Peyer's patch (tissue), 4 donors: Measurements from ENCODE around the gene FSIP1. TPM values are rescaled to one million over a fixed set of nuclear protein-coding genes. Genes with fewer than 3 reads are reported as not detected.
A peak's percentile ranks its signal among the peaks of the same experiment; 100 is the strongest.

Experiments used
- DNase-seq, 3 donors: peaks; one replicate each; pipeline ENCODE4 v3.0.0-alpha.2; 2017 to 2019
- H3K27ac ChIP-seq, 4 donors: fragments of 200-600 bp; sonication (generic); one replicate each; pipeline ENCODE4 v1.5.1; 2016 to 2019
- H3K27me3 ChIP-seq, 2 donors: fragments of 200-600 bp; sonication (generic); one replicate each; pipeline ENCODE4 v1.5.1; 2019
- H3K36me3 ChIP-seq, 3 donors: fragments of 200-600 bp; sonication (generic); one replicate each; pipeline ENCODE4 v1.5.1; 2016 to 2019
- H3K4me1 ChIP-seq, 4 donors: fragments of 200-600 bp; sonication (generic); one replicate each; pipeline ENCODE4 v1.5.1; 2016 to 2019
- H3K4me3 ChIP-seq, 4 donors: fragments of 200-600 bp; sonication (generic); 1 replicate in 3 of 4; 2 replicates in 1 of 4; pipeline ENCODE4 v1.5.1; 2016 to 2019; ENCODE audit warnings: mild to moderate bottlenecking in 1 of 4
- H3K9me3 ChIP-seq, 4 donors: fragments of 200-600 bp; sonication (generic); one replicate each; pipeline ENCODE4 v1.5.1; 2016 to 2019; ENCODE audit warnings: mild to moderate bottlenecking in 1 of 4
- POLR2A ChIP-seq, 2 donors: fragments of 450-650 bp; IDR thresholded peaks; one replicate each; pipeline ENCODE4 v1.5.1; 2017; ENCODE audit warnings: antibody characterized with exemption in 2 of 2, mild to moderate bottlenecking in 2 of 2, moderate library complexity in 2 of 2
- total RNA-seq, 4 donors: library from RNA; depleted of rRNA; stranded (reverse); fragments of >200 nt; gene quantifications; one replicate each; pipeline ENCODE4 v1.1.0, GENCODE V29; 2016
- TF ChIP-seq, protein P1 (sequence below), 6 experiments: fragments of 450-650 bp in 4 of 6; fragments of 200-600 bp in 2 of 6; sonication (generic) in 1 of 6; IDR thresholded peaks; one replicate each; pipeline ENCODE4 v1.5.1; 2017 to 2019; ENCODE audit warnings: antibody characterized with exemption in 6 of 6, mild to moderate bottlenecking in 3 of 6, moderate library complexity in 1 of 6

FSIP1 gene
- total RNA-seq, 4 donors from 2014 or later = not detected

DNA sequence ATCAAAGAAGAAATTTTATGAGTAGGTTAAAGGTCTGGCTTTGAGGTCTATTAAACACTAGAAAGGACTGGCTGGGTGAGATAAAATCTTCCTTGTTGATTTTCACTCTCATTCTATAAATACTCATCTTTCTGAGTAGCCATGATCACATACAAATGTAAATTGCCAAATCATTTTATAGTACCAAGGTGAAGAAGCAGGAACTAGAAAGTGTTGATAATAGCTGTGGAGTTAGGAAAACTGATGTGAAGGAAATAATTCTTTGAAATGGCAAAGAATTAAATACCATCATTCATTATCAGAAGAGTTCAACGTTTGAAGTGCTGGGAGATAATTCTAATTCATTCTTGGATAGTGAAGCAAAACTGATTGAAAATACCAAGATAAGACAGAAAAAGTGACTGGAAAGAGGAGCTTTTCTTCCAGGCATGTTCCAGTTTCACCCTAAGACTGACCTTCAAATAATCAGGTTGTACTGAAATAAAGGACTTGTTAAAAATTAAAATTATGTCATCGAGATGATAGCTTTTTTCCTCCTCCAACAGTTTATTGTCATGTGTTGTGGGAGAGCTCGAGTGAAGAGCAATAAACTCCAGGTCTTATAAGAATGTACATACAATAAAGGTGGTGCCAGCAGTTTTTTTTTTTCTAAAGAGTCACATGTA, 184.3 kb downstream of the FSIP1 start:
- no peak for TF ChIP-seq POLR2A (IDR thresholded peaks at IDR 0.05)
- TF ChIP-seq, protein P1, sequence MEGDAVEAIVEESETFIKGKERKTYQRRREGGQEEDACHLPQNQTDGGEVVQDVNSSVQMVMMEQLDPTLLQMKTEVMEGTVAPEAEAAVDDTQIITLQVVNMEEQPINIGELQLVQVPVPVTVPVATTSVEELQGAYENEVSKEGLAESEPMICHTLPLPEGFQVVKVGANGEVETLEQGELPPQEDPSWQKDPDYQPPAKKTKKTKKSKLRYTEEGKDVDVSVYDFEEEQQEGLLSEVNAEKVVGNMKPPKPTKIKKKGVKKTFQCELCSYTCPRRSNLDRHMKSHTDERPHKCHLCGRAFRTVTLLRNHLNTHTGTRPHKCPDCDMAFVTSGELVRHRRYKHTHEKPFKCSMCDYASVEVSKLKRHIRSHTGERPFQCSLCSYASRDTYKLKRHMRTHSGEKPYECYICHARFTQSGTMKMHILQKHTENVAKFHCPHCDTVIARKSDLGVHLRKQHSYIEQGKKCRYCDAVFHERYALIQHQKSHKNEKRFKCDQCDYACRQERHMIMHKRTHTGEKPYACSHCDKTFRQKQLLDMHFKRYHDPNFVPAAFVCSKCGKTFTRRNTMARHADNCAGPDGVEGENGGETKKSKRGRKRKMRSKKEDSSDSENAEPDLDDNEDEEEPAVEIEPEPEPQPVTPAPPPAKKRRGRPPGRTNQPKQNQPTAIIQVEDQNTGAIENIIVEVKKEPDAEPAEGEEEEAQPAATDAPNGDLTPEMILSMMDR (IDR thresholded peaks at IDR 0.05) = no peak
- H3K4me1 ChIP-seq = peaks cover 0 to 21% (median 0%) of the 10 kb centered on the region in 4 donors
- H3K36me3 ChIP-seq = peaks cover 0 to 28% (median 0%) of the 10 kb centered on the region in 3 donors
- no peaks in the 10 kb centered on the region for H3K27me3 ChIP-seq
- no peaks in the 10 kb centered on the region for H3K9me3 ChIP-seq
- peak overlapping the region in 1 of 4 donors; percentile 38 for H3K27ac ChIP-seq
- H3K4me3 ChIP-seq = no peak overlapping the region
- DNase-seq = no peak

DNA sequence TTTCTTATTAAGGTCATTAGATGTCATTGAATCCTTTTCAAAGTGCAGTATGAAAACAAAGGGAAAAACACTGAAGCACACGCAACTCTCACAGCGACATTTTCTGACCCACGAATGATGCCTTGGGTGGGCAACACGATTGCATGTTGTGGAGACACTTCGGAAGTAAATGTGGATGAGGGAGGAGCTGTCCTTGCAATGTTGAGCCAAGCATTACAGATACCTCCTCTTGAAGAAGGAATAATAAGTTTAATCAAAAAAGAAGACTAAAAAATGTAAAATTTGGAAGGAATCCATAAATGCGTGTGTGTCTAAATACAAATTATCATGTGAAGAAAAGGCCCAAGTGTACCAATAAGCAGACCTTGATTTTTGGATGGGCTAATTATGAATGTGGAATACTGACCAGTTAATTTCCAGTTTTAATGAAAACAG, 184.9 kb downstream of the FSIP1 start:
- Histone ChIP-seq H3K4me1 (peaks cover 0 to 21% (median 0%) of the 10 kb centered on the region in 4 donors), H3K4me3 (no peak overlapping the region), H3K36me3 (peaks cover 0 to 34% (median 0%) of the 10 kb centered on the region in 3 donors), H3K27ac (no peak overlapping the region), H3K27me3 (no peaks in the 10 kb centered on the region), H3K9me3 (no peaks in the 10 kb centered on the region)
- DNase-seq = no peak
- TF ChIP-seq, protein P1 (IDR thresholded peaks at IDR 0.05) = no peak
- TF ChIP-seq POLR2A (IDR thresholded peaks at IDR 0.05) = no peak

DNA sequence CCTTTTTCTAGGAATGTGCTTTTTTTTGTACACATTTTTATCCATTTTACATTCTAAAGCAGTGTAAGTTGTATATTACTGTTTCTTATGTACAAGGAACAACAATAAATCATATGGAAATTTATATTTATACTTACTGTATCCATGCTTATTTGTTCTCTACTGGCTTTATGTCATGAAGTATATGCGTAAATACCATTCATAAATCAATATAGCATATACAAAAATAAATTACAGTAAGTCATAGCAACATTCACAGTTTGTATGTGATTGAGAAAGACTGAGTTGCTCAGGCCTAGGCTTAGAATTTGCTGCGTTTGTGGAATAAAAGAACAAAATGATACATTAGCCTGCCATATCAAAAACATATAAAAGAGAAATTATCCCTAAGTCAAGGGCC, 185.3 kb downstream of the FSIP1 start:
- Histone ChIP-seq H3K9me3 (no peaks in the 10 kb centered on the region), H3K4me3 (no peak overlapping the region), H3K27ac (no peak overlapping the region), H3K27me3 (no peaks in the 10 kb centered on the region), H3K36me3 (peaks cover 0 to 38% (median 0%) of the 10 kb centered on the region in 3 donors), H3K4me1 (peaks cover 0 to 21% (median 0%) of the 10 kb centered on the region in 4 donors)
- TF ChIP-seq, protein P1 (IDR thresholded peaks at IDR 0.05) = no peak
- no peak for TF ChIP-seq POLR2A (IDR thresholded peaks at IDR 0.05)
- no peak for DNase-seq

DNA sequence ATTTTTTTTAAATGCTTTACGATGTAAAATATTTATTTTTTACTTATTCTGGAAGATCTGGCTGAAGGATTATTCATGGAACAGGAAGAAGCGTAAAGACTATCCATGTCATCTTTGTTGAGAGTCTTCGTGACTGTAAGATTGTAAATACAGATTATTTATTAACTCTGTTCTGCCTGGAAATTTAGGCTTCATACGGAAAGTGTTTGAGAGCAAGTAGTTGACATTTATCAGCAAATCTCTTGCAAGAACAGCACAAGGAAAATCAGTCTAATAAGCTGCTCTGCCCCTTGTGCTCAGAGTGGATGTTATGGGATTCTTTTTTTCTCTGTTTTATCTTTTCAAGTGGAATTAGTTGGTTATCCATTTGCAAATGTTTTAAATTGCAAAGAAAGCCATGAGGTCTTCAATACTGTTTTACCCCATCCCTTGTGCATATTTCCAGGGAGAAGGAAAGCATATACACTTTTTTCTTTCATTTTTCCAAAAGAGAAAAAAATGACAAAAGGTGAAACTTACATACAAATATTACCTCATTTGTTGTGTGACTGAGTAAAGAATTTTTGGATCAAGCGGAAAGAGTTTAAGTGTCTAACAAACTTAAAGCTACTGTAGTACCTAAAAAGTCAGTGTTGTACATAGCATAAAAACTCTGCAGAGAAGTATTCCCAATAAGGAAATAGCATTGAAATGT, 186.1 kb downstream of the FSIP1 start:
- Histone ChIP-seq H3K27me3 (no peaks in the 10 kb centered on the region), H3K4me3 (no peak overlapping the region), H3K36me3 (peaks cover 0 to 46% (median 0%) of the 10 kb centered on the region in 3 donors), H3K27ac (no peak overlapping the region), H3K9me3 (no peaks in the 10 kb centered on the region), H3K4me1 (peaks cover 0 to 21% (median 0%) of the 10 kb centered on the region in 4 donors)
- no peak for TF ChIP-seq POLR2A (IDR thresholded peaks at IDR 0.05)
- TF ChIP-seq, protein P1 (IDR thresholded peaks at IDR 0.05) = no peak
- DNase-seq = no peak

DNA sequence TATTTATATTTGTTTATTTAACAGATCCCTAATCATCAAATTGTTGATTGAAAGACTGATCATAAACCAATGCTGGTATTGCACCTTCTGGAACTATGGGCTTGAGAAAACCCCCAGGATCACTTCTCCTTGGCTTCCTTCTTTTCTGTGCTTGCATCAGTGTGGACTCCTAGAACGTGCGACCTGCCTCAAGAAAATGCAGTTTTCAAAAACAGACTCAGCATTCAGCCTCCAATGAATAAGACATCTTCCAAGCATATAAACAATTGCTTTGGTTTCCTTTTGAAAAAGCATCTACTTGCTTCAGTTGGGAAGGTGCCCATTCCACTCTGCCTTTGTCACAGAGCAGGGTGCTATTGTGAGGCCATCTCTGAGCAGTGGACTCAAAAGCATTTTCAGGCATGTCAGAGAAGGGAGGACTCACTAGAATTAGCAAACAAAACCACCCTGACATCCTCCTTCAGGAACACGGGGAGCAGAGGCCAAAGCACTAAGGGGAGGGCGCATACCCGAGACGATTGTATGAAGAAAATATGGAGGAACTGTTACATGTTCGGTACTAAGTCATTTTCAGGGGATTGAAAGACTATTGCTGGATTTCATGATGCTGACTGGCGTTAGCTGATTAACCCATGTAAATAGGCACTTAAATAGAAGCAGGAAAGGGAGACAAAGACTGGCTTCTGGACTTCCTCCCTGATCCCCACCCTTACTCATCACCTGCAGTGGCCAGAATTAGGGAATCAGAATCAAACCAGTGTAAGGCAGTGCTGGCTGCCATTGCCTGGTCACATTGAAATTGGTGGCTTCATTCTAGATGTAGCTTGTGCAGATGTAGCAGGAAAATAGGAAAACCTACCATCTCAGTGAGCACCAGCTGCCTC, 187.1 kb downstream of the FSIP1 start:
- peaks cover 0 to 21% (median 0%) of the 10 kb centered on the region in 4 donors for H3K4me1 ChIP-seq
- peak overlapping the region in 1 of 4 donors; percentile 25 for H3K27ac ChIP-seq
- H3K36me3 ChIP-seq = peaks cover 0 to 55% (median 0%) of the 10 kb centered on the region in 3 donors
- no peaks in the 10 kb centered on the region for H3K27me3 ChIP-seq
- TF ChIP-seq POLR2A (IDR thresholded peaks at IDR 0.05) = no peak
- TF ChIP-seq, protein P1 (IDR thresholded peaks at IDR 0.05) = no peak
- no peak overlapping the region for H3K4me3 ChIP-seq
- DNase-seq = no peak
- H3K9me3 ChIP-seq = no peaks in the 10 kb centered on the region
